PC-9 (cell line): ENCODE results near the gene METTL18. TPM values are rescaled to one million over a fixed set of nuclear protein-coding genes. Genes with fewer than 3 reads are reported as not detected.

ENCODE experiments used
- BruUV-seq: library from RNA; stranded (reverse); fragments of 400-500 nt; replicated peaks from 2 replicates; lab custom pipeline; 2021; lab: Mats Ljungman, UMichigan
- CTCF ChIA-PET: fragments of 300-600 bp; sonication (Branson Sonifier 250); formaldehyde crosslinking; loops from one replicate; lab custom pipeline; 2022; ENCODE audit warnings: antibody characterized with exemption; lab: Charles Lee
- POLR2A ChIA-PET: fragments of 300-600 bp; sonication (Branson Sonifier 250); formaldehyde crosslinking; loops from one replicate; lab custom pipeline; 2022; ENCODE audit warnings: antibody characterized with exemption; ENCODE audit not compliant: unreplicated experiment; lab: Charles Lee
- DNase-seq, 2 experiments: peaks; one replicate each; pipeline versions ENCODE4 v3.0.0 to v3.0.0-alpha.2; 2015 to 2022; ENCODE audit warnings: mixed read lengths in 1 of 2
- H2AFZ ChIP-seq: fragments of 200-600 bp; sonication (generic); 2 replicates; pipeline ENCODE4 v1.8.1; 2017; ENCODE audit warnings: antibody characterized with exemption
- H3F3A ChIP-seq: fragments of 200-600 bp; sonication (generic); 2 replicates; pipeline ENCODE4 v1.8.1; 2017; ENCODE audit warnings: antibody characterized with exemption, mild to moderate bottlenecking, low read depth; ENCODE audit not compliant: insufficient read depth
- H3K27ac ChIP-seq: fragments of 200-600 bp; sonication (generic); 2 replicates; pipeline ENCODE4 v1.6.1; 2016; ENCODE audit warnings: mixed run types
- H3K27me3 ChIP-seq: fragments of 200-600 bp; sonication (generic); 2 replicates; pipeline ENCODE4 v1.6.1; 2016; ENCODE audit warnings: low read depth, mixed run types; ENCODE audit not compliant: insufficient read depth
- H3K36me3 ChIP-seq: fragments of 200-600 bp; sonication (generic); 2 replicates; pipeline ENCODE4 v1.6.1; 2016; ENCODE audit warnings: low read depth, mixed run types
- H3K4me1 ChIP-seq: fragments of 200-600 bp; sonication (generic); replicated peaks from 2 replicates; pipeline ENCODE4 v1.6.1; 2016; ENCODE audit warnings: mixed run types; ENCODE audit not compliant: insufficient read depth
- H3K4me2 ChIP-seq: fragments of 200-600 bp; sonication (generic); 2 replicates; pipeline ENCODE4 v1.6.1; 2017; ENCODE audit warnings: mixed run types
- H3K4me3 ChIP-seq: fragments of 200-600 bp; sonication (generic); 2 replicates; pipeline ENCODE4 v1.6.1; 2016; ENCODE audit warnings: mixed run types
- H3K79me2 ChIP-seq: fragments of 200-600 bp; sonication (generic); 2 replicates; pipeline ENCODE4 v1.6.1; 2017; ENCODE audit warnings: low read depth, mixed run types
- H3K9me2 ChIP-seq: fragments of 200-600 bp; sonication (generic); 2 replicates; pipeline ENCODE4 v1.8.1; 2017; ENCODE audit warnings: mild to moderate bottlenecking; ENCODE audit not compliant: insufficient read depth
- H3K9me3 ChIP-seq: fragments of 200-600 bp; sonication (generic); 2 replicates; pipeline ENCODE4 v1.8.1; 2016; ENCODE audit warnings: low read depth; ENCODE audit not compliant: insufficient read depth
- H4K20me1 ChIP-seq: fragments of 200-600 bp; sonication (generic); 2 replicates; pipeline ENCODE4 v1.8.1; 2017; ENCODE audit not compliant: insufficient read depth
- EZH2 ChIP-seq: fragments of 200-600 bp; sonication (generic); IDR thresholded peaks from 2 replicates; pipeline ENCODE4 v1.8.0; 2017; ENCODE audit warnings: antibody characterized with exemption, low read depth
- intact Hi-C: fragments of 100-400 bp; cut with micrococcal nuclease; formaldehyde crosslinking; loops from one replicate; pipeline ENCODE4 v1.10.0; 2022; ENCODE audit not compliant: unreplicated experiment
- total RNA-seq: library from RNA; stranded (reverse); gene quantifications from 2 replicates; pipeline ENCODE4 v1.2.3, GENCODE V29; 2021
- TF ChIP-seq, protein P1 (sequence below): fragments of 200-600 bp; sonication (generic); conservative IDR thresholded peaks from 2 replicates; pipeline ENCODE4 v1.6.1; 2017; ENCODE audit warnings: mixed run types, antibody characterized with exemption, mild to moderate bottlenecking, moderate library complexity

METTL18 gene
- total RNA-seq, 1 experiment from 2014 or later: 11.4 TPM

DNA sequence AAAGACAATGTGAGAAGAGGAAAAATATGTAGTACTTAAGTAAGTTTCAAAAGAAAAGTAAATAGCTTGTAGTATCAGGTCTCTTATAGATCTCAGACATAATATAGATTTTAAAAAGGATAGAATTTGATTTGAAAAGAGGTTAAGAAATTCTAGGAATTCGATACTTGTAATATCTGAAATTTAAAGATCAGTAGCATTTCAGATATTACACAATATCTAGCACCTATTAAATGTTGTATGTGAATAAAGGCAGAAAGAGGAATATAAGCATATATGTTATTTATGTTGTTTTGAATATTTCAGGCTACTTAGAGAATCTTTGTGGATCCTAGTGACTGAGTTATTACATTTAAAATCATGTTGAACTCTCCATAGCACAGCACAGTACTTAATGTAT lies 35.0 kb upstream of the METTL18 start:
- no peak for DNase-seq
- ChIA-PET POLR2A (no interaction called here), CTCF (no interaction called here)
- Histone ChIP-seq H3K79me2 (no peaks in the 10 kb centered on the region), H3K27ac (no peak overlapping the region), H3K9me2 (no peaks in the 10 kb centered on the region), H3K27me3 (no peaks in the 10 kb centered on the region), H2AFZ (no peak overlapping the region), H3F3A (no peaks in the 10 kb centered on the region), H3K4me2 (no peak overlapping the region), H4K20me1 (no peaks in the 10 kb centered on the region; the same call in 1 of the 2 replicates), H3K4me3 (no peak overlapping the region), H3K36me3 (peaks cover 34% of the 10 kb centered on the region), H3K9me3 (no peaks in the 10 kb centered on the region), H3K4me1 (no peaks in the 10 kb centered on the region)
- intact Hi-C loops: no loop called here
- no TSS peak for BruUV-seq
- no peak for TF ChIP-seq EZH2
- TF ChIP-seq, protein P1, sequence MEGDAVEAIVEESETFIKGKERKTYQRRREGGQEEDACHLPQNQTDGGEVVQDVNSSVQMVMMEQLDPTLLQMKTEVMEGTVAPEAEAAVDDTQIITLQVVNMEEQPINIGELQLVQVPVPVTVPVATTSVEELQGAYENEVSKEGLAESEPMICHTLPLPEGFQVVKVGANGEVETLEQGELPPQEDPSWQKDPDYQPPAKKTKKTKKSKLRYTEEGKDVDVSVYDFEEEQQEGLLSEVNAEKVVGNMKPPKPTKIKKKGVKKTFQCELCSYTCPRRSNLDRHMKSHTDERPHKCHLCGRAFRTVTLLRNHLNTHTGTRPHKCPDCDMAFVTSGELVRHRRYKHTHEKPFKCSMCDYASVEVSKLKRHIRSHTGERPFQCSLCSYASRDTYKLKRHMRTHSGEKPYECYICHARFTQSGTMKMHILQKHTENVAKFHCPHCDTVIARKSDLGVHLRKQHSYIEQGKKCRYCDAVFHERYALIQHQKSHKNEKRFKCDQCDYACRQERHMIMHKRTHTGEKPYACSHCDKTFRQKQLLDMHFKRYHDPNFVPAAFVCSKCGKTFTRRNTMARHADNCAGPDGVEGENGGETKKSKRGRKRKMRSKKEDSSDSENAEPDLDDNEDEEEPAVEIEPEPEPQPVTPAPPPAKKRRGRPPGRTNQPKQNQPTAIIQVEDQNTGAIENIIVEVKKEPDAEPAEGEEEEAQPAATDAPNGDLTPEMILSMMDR: no peak

DNA sequence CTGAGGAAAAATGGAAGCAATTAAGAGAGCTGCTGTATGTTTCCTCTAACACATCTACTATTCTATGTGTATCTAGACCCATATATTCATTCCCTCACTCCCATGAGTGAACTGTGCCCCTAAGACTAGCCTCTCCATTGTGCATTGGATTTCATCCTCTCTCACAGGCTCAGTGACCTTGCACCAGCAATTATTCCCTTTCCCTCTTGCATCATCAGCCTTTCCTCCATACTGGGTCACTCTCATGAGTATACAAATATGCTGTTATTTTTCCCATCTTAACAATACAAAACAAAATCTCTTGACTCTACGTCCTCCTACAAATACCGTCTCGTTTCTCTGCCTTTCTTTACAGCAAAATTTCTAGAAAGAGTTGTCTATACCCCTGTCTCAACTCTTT lies 29.4 kb upstream of the METTL18 start:
- Histone ChIP-seq H3K27me3 (no peaks in the 10 kb centered on the region), H3K36me3 (peaks cover 22% of the 10 kb centered on the region), H4K20me1 (no peaks in the 10 kb centered on the region; the same call in 1 of the 2 replicates), H3K4me3 (no peak overlapping the region), H2AFZ (no peak overlapping the region), H3K9me2 (no peaks in the 10 kb centered on the region), H3F3A (no peaks in the 10 kb centered on the region), H3K4me1 (no peaks in the 10 kb centered on the region), H3K79me2 (no peaks in the 10 kb centered on the region), H3K27ac (no peak overlapping the region), H3K9me3 (no peaks in the 10 kb centered on the region), H3K4me2 (no peak overlapping the region)
- intact Hi-C loops: no loop called here
- no peak for DNase-seq
- TF ChIP-seq EZH2: no peak
- TF ChIP-seq, protein P1: no peak
- POLR2A ChIA-PET: no interaction called here
- BruUV-seq: no TSS peak
- CTCF ChIA-PET: no interaction called here

DNA sequence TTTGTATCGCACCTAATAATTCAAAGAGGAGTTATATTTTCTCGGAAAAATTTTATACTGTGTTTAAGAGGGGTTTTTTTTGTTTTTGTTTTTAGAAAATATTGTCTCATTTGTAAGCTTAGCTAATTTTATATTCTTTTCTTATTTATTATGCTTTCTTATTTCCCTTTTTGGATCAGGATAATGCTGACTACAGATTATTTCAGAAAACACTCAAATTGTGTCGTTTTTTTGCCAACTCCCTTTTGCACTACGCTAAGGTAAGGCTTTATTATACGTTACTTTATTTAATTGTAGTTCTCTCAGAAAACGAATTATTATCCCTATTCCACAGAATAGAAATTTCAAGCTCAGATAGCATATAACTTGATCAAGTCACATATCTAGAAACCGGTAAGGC lies 26.8 kb upstream of the METTL18 start:
- Histone ChIP-seq H3K36me3 (peaks cover 10% of the 10 kb centered on the region), H3F3A (no peaks in the 10 kb centered on the region), H3K27ac (no peak overlapping the region), H3K9me2 (no peaks in the 10 kb centered on the region), H3K79me2 (no peaks in the 10 kb centered on the region), H3K27me3 (no peaks in the 10 kb centered on the region), H2AFZ (no peak overlapping the region), H3K4me2 (no peak overlapping the region), H3K4me1 (no peaks in the 10 kb centered on the region), H4K20me1 (no peaks in the 10 kb centered on the region; the same call in 1 of the 2 replicates), H3K4me3 (no peak overlapping the region), H3K9me3 (no peaks in the 10 kb centered on the region)
- no TSS peak for BruUV-seq
- DNase-seq: no peak
- CTCF ChIA-PET: interaction anchor here (0.6 kb wide), 1 partner anchor 14 kb away, joined by 5 read pairs; no protein-coding TSS in a partner anchor
- POLR2A ChIA-PET: no interaction called here
- intact Hi-C loops: no loop called here
- TF ChIP-seq EZH2: no peak

DNA sequence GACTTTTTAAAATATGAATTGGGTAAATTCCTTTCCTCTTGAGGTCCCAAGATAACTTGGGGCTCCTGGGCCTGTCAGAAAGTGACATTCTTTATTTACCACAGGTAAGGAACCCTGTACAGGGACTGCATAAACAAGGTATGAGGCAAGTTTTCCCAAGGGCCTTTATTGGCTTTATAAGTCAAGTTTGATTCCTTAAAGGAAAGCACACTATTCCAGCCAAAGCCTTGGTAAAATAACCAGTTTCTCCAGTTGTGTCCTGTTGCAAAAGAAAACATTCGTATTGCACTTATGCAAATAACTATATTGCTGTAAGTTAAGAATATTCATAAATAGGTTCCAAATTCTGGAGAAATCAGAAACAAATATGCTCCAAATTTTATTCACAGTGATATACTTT lies 21.9 kb upstream of the METTL18 start:
- Histone ChIP-seq H3F3A (no peaks in the 10 kb centered on the region), H3K79me2 (no peaks in the 10 kb centered on the region), H4K20me1 (no peaks in the 10 kb centered on the region), H3K9me2 (no peaks in the 10 kb centered on the region), H2AFZ (no peak overlapping the region), H3K4me3 (no peak overlapping the region), H3K4me1 (no peaks in the 10 kb centered on the region), H3K36me3 (peaks cover 29% of the 10 kb centered on the region), H3K9me3 (no peaks in the 10 kb centered on the region), H3K27ac (peak overlapping the region; percentile 47; the same call in 1 of the 2 replicates), H3K4me2 (0 out of 2 replicates have a peak overlapping the region, but pooled peaks have one; percentile 3), H3K27me3 (no peaks in the 10 kb centered on the region)
- ChIA-PET POLR2A (no interaction called here), CTCF (no interaction called here)
- peak in 1 of 2 experiments; percentile 42 for DNase-seq
- no TSS peak for BruUV-seq
- TF ChIP-seq, protein P1: no peak
- TF ChIP-seq EZH2: no peak
- intact Hi-C loops: no loop called here
